Smooth muscle cell of the pulmonary artery (primary cell): ENCODE results near the gene TAF11L11. TPM values are rescaled to one million over a fixed set of nuclear protein-coding genes. Genes with fewer than 3 reads are reported as not detected.

Experiments used
- total RNA-seq: library from RNA; depleted of rRNA; stranded (reverse); fragments of >200 nt; gene quantifications from 2 replicates; pipeline ENCODE4 v1.2.3, GENCODE V29; 2014

Gene TAF11L11
- not detected in 2 replicates for total RNA-seq

GRCh38 chr5:17603880-17604279 lies at the start of gene TAF11L11:
TAF11L11 (plus strand) TSS chr5:17604183.

DNA sequence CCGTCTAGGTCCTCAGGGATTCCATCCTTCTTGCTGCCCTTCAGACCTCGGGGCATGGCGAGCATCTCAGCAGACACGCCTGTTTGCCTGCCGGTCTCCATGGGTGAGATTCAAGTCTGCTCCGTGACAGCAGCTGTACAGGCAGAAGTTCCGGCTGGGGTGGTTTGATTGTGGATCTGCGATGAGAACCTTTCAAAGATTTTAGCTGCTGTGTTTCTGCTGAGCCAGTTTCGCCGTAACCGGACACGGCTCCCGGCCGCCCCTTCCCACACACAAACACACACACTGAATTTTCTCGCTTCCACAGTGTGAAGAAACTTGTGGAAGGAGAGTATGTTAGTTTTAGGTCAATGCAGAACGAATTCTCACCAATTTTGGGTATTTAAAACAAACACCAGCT lies 18.3 kb upstream of the TAF11L11 start, which contains the start of gene TAF11L7:
Gene TAF11L7, minus strand, starts transcription at position 101 of the 400 bp plus-strand sequence.

GRCh38 chr5:17590860-17591259 lies 13.1 kb upstream of the TAF11L11 start, which contains the start of gene TAF11L8:
TAF11L8 (minus strand) TSS chr5:17590960.

GRCh38 chr5:17594255-17594654 lies 9.7 kb upstream of the TAF11L11 start, which contains the start of gene TAF11L9:
TAF11L9 (minus strand) TSS chr5:17594394.

DNA sequence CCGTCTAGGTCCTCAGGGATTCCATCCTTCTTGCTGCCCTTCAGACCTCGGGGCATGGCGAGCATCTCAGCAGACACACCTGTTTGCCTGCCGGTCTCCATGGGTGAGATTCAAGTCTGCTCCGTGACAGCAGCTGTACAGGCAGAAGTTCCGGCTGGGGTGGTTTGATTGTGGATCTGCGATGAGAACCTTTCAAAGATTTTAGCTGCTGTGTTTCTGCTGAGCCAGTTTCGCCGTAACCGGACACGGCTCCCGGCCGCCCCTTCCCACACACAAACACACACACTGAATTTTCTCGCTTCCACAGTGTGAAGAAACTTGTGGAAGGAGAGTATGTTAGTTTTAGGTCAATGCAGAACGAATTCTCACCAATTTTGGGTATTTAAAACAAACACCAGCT lies 6.3 kb upstream of the TAF11L11 start, which contains the start of gene TAF11L10:
Gene TAF11L10, minus strand, starts transcription at position 101 of the 400 bp plus-strand sequence.

DNA sequence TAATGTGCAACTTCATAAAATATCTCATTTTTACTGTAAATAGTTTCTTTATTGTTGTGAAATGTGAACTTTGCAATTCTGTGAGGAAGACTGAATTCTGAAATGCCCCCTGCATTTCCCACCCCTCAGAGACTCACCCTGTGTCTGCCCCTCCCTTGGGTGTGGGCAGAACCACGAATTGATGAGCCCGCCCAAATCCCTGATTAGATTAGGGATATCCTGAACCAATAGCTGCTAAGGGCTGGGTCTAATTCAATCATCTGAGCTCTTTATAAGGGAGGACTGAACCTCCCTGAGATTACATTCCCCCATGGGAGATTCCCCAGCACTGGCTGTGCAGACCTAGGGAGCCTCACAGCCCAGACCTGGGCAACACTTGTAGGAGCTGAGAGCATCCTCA lies 6.1 kb downstream of the TAF11L11 start, which contains the start of gene TAF11L12:
Gene TAF11L12, plus strand, starts transcription at position 301 of the 400 bp plus-strand sequence.

GRCh38 chr5:17631788-17632187 lies 27.8 kb downstream of the TAF11L11 start, which contains the start of gene TAF11L13:
TAF11L13 (plus strand) TSS chr5:17632088.

DNA sequence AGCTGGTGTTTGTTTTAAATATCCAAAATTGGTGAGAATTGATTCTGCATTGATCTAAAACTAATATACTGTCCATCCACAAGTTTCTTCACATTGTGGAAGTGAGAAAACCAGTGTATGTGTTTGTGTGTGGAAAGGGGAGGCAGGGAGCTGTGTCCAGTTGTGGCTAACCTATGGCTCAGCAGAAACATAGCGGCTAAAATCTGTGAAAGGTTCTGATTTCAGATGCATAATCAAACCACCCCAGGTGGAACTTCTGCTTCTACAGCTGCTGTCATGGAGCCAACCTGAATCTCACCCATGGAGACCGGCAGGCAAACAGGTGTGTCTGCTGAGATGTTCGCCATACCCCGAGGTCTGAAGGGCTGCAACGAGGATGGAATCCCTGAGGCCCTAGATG lies 30.2 kb downstream of the TAF11L11 start, which contains the start of gene TAF11L14:
Gene TAF11L14, plus strand, starts transcription at position 301 of the 400 bp plus-strand sequence.

Other genes starting within 250 kb of the TAF11L11 start
- gene TAF11L2, start 106.0 kb upstream of the TAF11L11 start, total RNA-seq, result not detected in 2 replicates
- not detected in 2 replicates for gene TAF11L3, start 85.8 kb upstream of the TAF11L11 start, total RNA-seq
- not detected in 2 replicates for gene TAF11L4, start 82.4 kb upstream of the TAF11L11 start, total RNA-seq
- gene TAF11L5, start 78.9 kb upstream of the TAF11L11 start, total RNA-seq, result not detected in 2 replicates
- gene TAF11L6, start 75.5 kb upstream of the TAF11L11 start, total RNA-seq, result not detected in 2 replicates
- not detected in 2 replicates for gene TAF11L7, start 18.4 kb upstream of the TAF11L11 start, total RNA-seq
- gene TAF11L8, start 13.2 kb upstream of the TAF11L11 start, total RNA-seq, result not detected in 2 replicates
- not detected in 2 replicates for gene TAF11L9, start 9.8 kb upstream of the TAF11L11 start, total RNA-seq
- not detected in 2 replicates for gene TAF11L10, start 6.4 kb upstream of the TAF11L11 start, total RNA-seq
- not detected in 2 replicates for gene TAF11L12, start 6.2 kb downstream of the TAF11L11 start, total RNA-seq
- not detected in 2 replicates for gene TAF11L13, start 27.9 kb downstream of the TAF11L11 start, total RNA-seq
- not detected in 2 replicates for gene TAF11L14, start 30.3 kb downstream of the TAF11L11 start, total RNA-seq